HCT116 (cell line): ENCODE data around the gene SCYGR1. TPM values are rescaled to one million over a fixed set of nuclear protein-coding genes. Genes with fewer than 3 reads are reported as not detected.
"Not testable (repeated sequence)": the region's sequence is repeated elsewhere in the genome, so short reads cannot be mapped to it uniquely, and the experiment has no call there.

Experiments
- ATAC-seq: fragments of 200-7000 bp; cut with Tn5 transposase; 2 replicates; pipeline ENCODE4 v1.9.1; 2020; ENCODE audit warnings: mild to moderate bottlenecking, moderate library complexity
- Bru-seq: library from RNA; stranded (reverse); fragments of 400-500 nt; gene quantifications from one replicate; lab custom pipeline; 2021; lab: Mats Ljungman, UMichigan
- BruChase-seq, 2 experiments: library from RNA; stranded (reverse); fragments of 400-500 nt; gene quantifications; one replicate each; lab custom pipeline; 2021; lab: Mats Ljungman, UMichigan
- BruUV-seq: library from RNA; stranded (reverse); fragments of 400-500 nt; replicated peaks from 2 replicates; lab custom pipeline; 2021; lab: Mats Ljungman, UMichigan
- CTCF ChIA-PET: fragments of 300-600 bp; sonication (Branson Sonifier 250); formaldehyde crosslinking; loops from one replicate; lab custom pipeline; 2021; ENCODE audit warnings: antibody characterized with exemption; lab: Charles Lee
- POLR2A ChIA-PET: fragments of 300-600, 350-600 bp; sonication (Branson Sonifier 250); formaldehyde crosslinking; loops from one replicate; lab custom pipeline; 2021; ENCODE audit warnings: antibody characterized with exemption; lab: Charles Lee
- RAD21 ChIA-PET, 2 experiments: fragments of 300-600 bp; sonication (Branson Sonifier 250); formaldehyde crosslinking; loops; one replicate each; lab custom pipeline; 2023; ENCODE audit warnings: low total read pairs in 2 of 2; ENCODE audit not compliant: uncharacterized antibody in 2 of 2, unreplicated experiment in 2 of 2, low non-redundant PET in 1 of 2; lab: Charles Lee
- DNase-seq: peaks from one replicate; pipeline ENCODE4 v3.0.0-alpha.2; 2010; ENCODE audit warnings: low read depth, low spot score
- H2AFZ ChIP-seq: fragments of 200-600 bp; shearing (Covaris generic), sonication (generic); 2 replicates; pipeline ENCODE4 v1.6.1; 2017; ENCODE audit warnings: low read depth, mixed run types, mixed read lengths, antibody characterized with exemption, low read length; ENCODE audit not compliant: poor library complexity, severe bottlenecking
- H3K27ac ChIP-seq: 2 replicates; pipeline ENCODE4 v1.5.1; 2012; ENCODE audit warnings: low read depth, low read length
- H3K27me3 ChIP-seq: fragments of 200-600 bp; sonication (generic); 2 replicates; pipeline ENCODE4 v1.6.1; 2016; ENCODE audit warnings: mixed run types, low read length, mixed read lengths; ENCODE audit not compliant: insufficient read depth
- H3K36me3 ChIP-seq, 2 experiments: fragments of 200-500 bp in 1 of 2; fragments of 200-600 bp in 1 of 2; sonication (Bioruptor generic) in 1 of 2; sonication (generic) in 1 of 2; 2 replicates each; pipeline versions ENCODE4 v1.5.1 to v1.6.1; 2014 to 2016; ENCODE audit warnings: low read length in 2 of 2, inconsistent platforms in 1 of 2, mixed read lengths in 1 of 2, mixed run types in 1 of 2; ENCODE audit not compliant: insufficient read depth in 2 of 2, control insufficient read depth in 1 of 2
- H3K4me1 ChIP-seq, 2 experiments: fragments of 200-600 bp in 1 of 2; sonication (generic) in 1 of 2; 2 replicates each; pipeline versions ENCODE4 v1.5.1 to v1.6.1; 2012 to 2017; ENCODE audit warnings: low read length in 2 of 2, inconsistent platforms in 1 of 2, mild to moderate bottlenecking in 1 of 2, mixed read lengths in 1 of 2, mixed run types in 1 of 2, moderate library complexity in 1 of 2; ENCODE audit not compliant: insufficient read depth in 2 of 2, control insufficient read depth in 1 of 2
- H3K4me2 ChIP-seq: fragments of 200-600 bp; sonication (generic); 2 replicates; pipeline ENCODE4 v1.6.1; 2017; ENCODE audit warnings: mixed run types, low read length, mixed read lengths
- H3K4me3 ChIP-seq, 2 experiments: fragments of 200-600 bp in 1 of 2; sonication (generic) in 1 of 2; replicated peaks in 1 of 2; 2 replicates each; pipeline ENCODE4 v1.5.1; 2011 to 2016; ENCODE audit warnings: low read length in 2 of 2, control low read depth in 1 of 2, low read depth in 1 of 2, mild to moderate bottlenecking in 1 of 2, mixed read lengths in 1 of 2, mixed run types in 1 of 2
- H3K79me2 ChIP-seq: fragments of 200-600 bp; sonication (generic); 2 replicates; pipeline ENCODE4 v1.6.1; 2017; ENCODE audit warnings: mild to moderate bottlenecking, mixed run types, low read length, moderate library complexity, mixed read lengths; ENCODE audit not compliant: insufficient read depth
- H3K9ac ChIP-seq: fragments of 200-600 bp; sonication (generic); 2 replicates; pipeline ENCODE4 v1.6.1; 2016; ENCODE audit warnings: low read length, mixed read lengths
- H3K9me2 ChIP-seq: fragments of 200-600 bp; sonication (generic), shearing (Covaris generic); 2 replicates; pipeline ENCODE4 v1.6.1; 2017; ENCODE audit warnings: mixed run types, mild to moderate bottlenecking, moderate library complexity; ENCODE audit not compliant: insufficient read depth
- H3K9me3 ChIP-seq, 2 experiments: fragments of 200-500 bp in 1 of 2; fragments of 200-600 bp in 1 of 2; sonication (Bioruptor generic) in 1 of 2; sonication (generic) in 1 of 2; 2 replicates each; pipeline ENCODE4 v1.6.1; 2014 to 2017; ENCODE audit warnings: low read length in 2 of 2, mixed read lengths in 2 of 2, inconsistent platforms in 1 of 2, low read depth in 1 of 2, mild to moderate bottlenecking in 1 of 2, mixed run types in 1 of 2, moderate library complexity in 1 of 2; ENCODE audit not compliant: control insufficient read depth in 1 of 2, insufficient read depth in 1 of 2
- H4K20me1 ChIP-seq: fragments of 200-600 bp; sonication (generic), shearing (Covaris generic); 2 replicates; pipeline ENCODE4 v1.6.1; 2017; ENCODE audit warnings: mixed run types, mild to moderate bottlenecking, moderate library complexity; ENCODE audit not compliant: insufficient read depth
- ELF1 ChIP-seq: IDR thresholded peaks from 2 replicates; pipeline ENCODE4 v1.6.1; 2012; ENCODE audit warnings: low read depth, borderline replicate concordance
- EZH2 ChIP-seq: fragments of 200-600 bp; sonication (generic); IDR thresholded peaks from 2 replicates; pipeline ENCODE4 v1.6.1; 2017; ENCODE audit warnings: antibody characterized with exemption, mixed run types
- EZH2phosphoT487 ChIP-seq: fragments of 200-600 bp; IDR thresholded peaks from 2 replicates; pipeline ENCODE4 v1.6.1; 2018; ENCODE audit warnings: antibody characterized with exemption, borderline replicate concordance
- FOSL1 ChIP-seq: IDR thresholded peaks from 2 replicates; pipeline ENCODE4 v1.6.1; 2012; ENCODE audit warnings: low read depth
- POLR2A ChIP-seq: IDR thresholded peaks from 2 replicates; pipeline ENCODE4 v1.7.0; 2011; ENCODE audit warnings: borderline replicate concordance; ENCODE audit not compliant: insufficient read depth, insufficient read length; ENCODE audit errors: extremely low read depth
- POLR2AphosphoS5 ChIP-seq: IDR thresholded peaks from 2 replicates; pipeline ENCODE4 v1.6.1; 2011; ENCODE audit warnings: mild to moderate bottlenecking, low read depth, low read length, moderate library complexity
- SIN3A ChIP-seq: IDR thresholded peaks from 2 replicates; pipeline ENCODE4 v1.6.1; 2012; ENCODE audit warnings: low read depth
- TCF7L2 ChIP-seq: IDR thresholded peaks from 2 replicates; pipeline ENCODE4 v1.7.0; 2011; ENCODE audit warnings: borderline replicate concordance, inconsistent platforms; ENCODE audit not compliant: insufficient read depth, insufficient read length; ENCODE audit errors: extremely low read depth
- YY1 ChIP-seq: IDR thresholded peaks from 2 replicates; pipeline ENCODE4 v1.6.1; 2011; ENCODE audit warnings: low read length, low read depth, moderate library complexity, mild to moderate bottlenecking; ENCODE audit not compliant: insufficient replicate concordance; ENCODE audit errors: extremely low read depth
- ZFX ChIP-seq: fragments of 450-650 bp; IDR thresholded peaks from 2 replicates; pipeline ENCODE4 v1.6.1; 2017
- ZNF274 ChIP-seq: fragments of 200-500 bp; sonication (Bioruptor generic); IDR thresholded peaks from 2 replicates; pipeline ENCODE4 v1.6.1; 2014; ENCODE audit warnings: mild to moderate bottlenecking, low read depth, low read length, inconsistent platforms
- intact Hi-C: fragments of 100-400 bp; cut with micrococcal nuclease; formaldehyde crosslinking; loops from 2 replicates; pipeline ENCODE4 v1.10.0; 2022
- long read RNA-seq: library from polyadenylated mRNA; unstranded; transcript quantifications from one replicate; pipeline ENCODE4 v2.0.0, GENCODE V29; 2021; ENCODE audit not compliant: unreplicated experiment
- polyA plus RNA-seq: library from polyadenylated mRNA; unstranded; fragments of >200 nt; gene quantifications from 2 replicates; pipeline ENCODE4 v1.2.1, GENCODE V29; 2012; ENCODE audit warnings: missing spikeins
- total RNA-seq: library from RNA; stranded (reverse); gene quantifications from one replicate; pipeline ENCODE4 v1.2.1, GENCODE V29; 2021; ENCODE audit not compliant: unreplicated experiment
- TF ChIP-seq, protein P1 (sequence below), 3 experiments: fragments of 200-600 bp in 1 of 3; sonication (generic) in 1 of 3; IDR thresholded peaks in 2 of 3; conservative IDR thresholded peaks in 1 of 3; 2 replicates each; pipeline ENCODE4 v1.5.1; 2012 to 2017; ENCODE audit warnings: low read depth in 2 of 3, low read length in 2 of 3, antibody characterized with exemption in 1 of 3, borderline replicate concordance in 1 of 3, control low read depth in 1 of 3, mild to moderate bottlenecking in 1 of 3, mixed read lengths in 1 of 3, mixed run types in 1 of 3, moderate library complexity in 1 of 3; ENCODE audit not compliant: insufficient read depth in 1 of 3
- TF ChIP-seq, protein P2 (sequence below): IDR thresholded peaks from 2 replicates; pipeline ENCODE4 v1.6.1; 2012
- TF ChIP-seq, protein P3 (sequence below): IDR thresholded peaks from 2 replicates; pipeline ENCODE4 v1.6.1; 2011; ENCODE audit warnings: mild to moderate bottlenecking, low read length, moderate library complexity; ENCODE audit not compliant: insufficient replicate concordance; ENCODE audit errors: extremely low read depth

SCYGR1 gene, protein sequence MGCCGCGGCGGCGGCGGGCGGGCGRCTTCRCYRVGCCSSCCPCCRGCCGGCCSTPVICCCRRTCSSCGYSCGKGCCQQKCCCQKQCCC
- total RNA-seq (not detected), Bru-seq, nascent RNA (not detected), BruChase-seq, experiment 1, labeled RNA remaining after a 6-hour chase (not detected), BruChase-seq, experiment 2, labeled RNA remaining after a 2-hour chase (not detected)
- polyA plus RNA-seq = not detected in 2 replicates
- long read RNA-seq = 0 reads

DNA sequence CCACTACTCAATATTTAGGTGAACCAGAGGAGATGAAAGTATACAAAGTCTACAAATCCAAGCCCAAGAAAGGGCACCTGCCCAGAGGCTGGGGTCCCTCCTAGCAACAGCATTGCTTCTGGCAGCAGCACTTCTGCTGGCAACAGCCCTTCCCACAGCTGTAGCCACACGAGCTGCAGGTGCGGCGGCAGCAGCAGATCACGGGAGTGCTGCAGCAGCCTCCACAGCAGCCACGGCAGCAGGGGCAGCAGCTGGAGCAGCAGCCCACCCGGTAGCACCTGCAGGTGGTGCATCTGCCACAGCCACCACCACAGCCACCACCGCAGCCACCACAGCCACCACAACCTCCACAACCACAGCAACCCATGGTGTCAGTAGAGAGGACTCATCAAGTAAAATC is at the start of gene SCYGR1:
Gene SCYGR1, minus strand, starts transcription at position 367 of the 400 bp plus-strand sequence. Its CDS starts 0 bp downstream, at position 367.
- BruUV-seq, H3K9me2 ChIP-seq, DNase-seq, H2AFZ ChIP-seq, H3K4me3 ChIP-seq, H3K36me3 ChIP-seq, H3K79me2 ChIP-seq, H3K4me2 ChIP-seq, H3K4me1 ChIP-seq, H3K9me3 ChIP-seq, intact Hi-C loops, ATAC-seq, H3K9ac ChIP-seq, POLR2A ChIA-PET, H4K20me1 ChIP-seq, CTCF ChIA-PET, H3K27me3 ChIP-seq, H3K27ac ChIP-seq, RAD21 ChIA-PET: not testable (repeated sequence)

DNA sequence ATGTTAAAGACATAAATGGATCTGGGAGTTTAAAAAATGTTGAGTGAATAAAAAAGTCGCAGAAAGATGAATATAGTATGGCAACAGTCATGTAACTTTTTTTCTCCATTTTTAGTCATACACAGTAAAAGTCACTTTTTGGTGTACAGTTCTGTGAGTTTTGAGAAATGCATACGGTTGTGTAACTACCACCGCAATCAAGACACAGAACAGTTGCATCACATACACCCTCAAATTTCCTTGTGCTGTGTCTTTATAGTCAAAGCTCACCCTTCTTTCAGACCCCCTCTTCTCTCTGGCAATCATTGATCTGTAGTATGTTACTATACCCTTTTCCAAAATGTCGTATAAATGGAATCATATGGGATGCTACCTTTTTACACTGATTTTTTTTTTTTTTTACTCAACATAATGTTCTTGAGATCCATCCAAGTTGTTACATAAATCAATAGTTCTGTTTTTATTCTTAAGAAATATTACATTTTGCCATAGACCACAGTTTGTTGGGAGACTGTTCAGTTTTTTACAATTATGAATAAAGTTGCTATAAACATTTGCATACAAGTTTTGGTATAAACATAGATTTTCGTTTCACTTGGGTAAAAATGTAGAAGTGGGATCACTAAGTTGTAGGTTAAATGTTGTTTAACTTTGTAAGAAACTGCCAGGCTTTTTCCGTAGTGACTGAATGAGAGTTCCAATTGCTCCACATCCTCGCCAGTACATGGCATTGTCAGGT is 48.9 kb upstream of the SCYGR1 start:
- Histone ChIP-seq H3K4me1 (no peaks in the 10 kb centered on the region), H3K4me3 (no peak overlapping the region), H3K9me3 (peaks cover 0 to 12% of the 10 kb centered on the region in 2 experiments; a peak in 1 of 4 replicates), H3K4me2 (no peak overlapping the region), H3K27me3 (no peaks in the 10 kb centered on the region), H3K79me2 (no peaks in the 10 kb centered on the region), H3K9ac (no peak overlapping the region), H2AFZ (no peak overlapping the region), H3K9me2 (no peaks in the 10 kb centered on the region), H4K20me1 (no peaks in the 10 kb centered on the region), H3K27ac (no peak overlapping the region), H3K36me3 (0 out of 4 replicates have a peak, but pooled peaks cover 0 to 3% of the 10 kb centered on the region in 2 experiments)
- ATAC-seq (no peak), DNase-seq (no peak)
- RAD21 ChIA-PET = no interaction called here
- intact Hi-C loops = no loop called here
- no TSS peak for BruUV-seq
- CTCF ChIA-PET = no interaction called here
- POLR2A ChIA-PET = no interaction called here
- TF ChIP-seq EZH2phosphoT487 = no peak
- TF ChIP-seq POLR2AphosphoS5 = no peak
- TF ChIP-seq, protein P1, sequence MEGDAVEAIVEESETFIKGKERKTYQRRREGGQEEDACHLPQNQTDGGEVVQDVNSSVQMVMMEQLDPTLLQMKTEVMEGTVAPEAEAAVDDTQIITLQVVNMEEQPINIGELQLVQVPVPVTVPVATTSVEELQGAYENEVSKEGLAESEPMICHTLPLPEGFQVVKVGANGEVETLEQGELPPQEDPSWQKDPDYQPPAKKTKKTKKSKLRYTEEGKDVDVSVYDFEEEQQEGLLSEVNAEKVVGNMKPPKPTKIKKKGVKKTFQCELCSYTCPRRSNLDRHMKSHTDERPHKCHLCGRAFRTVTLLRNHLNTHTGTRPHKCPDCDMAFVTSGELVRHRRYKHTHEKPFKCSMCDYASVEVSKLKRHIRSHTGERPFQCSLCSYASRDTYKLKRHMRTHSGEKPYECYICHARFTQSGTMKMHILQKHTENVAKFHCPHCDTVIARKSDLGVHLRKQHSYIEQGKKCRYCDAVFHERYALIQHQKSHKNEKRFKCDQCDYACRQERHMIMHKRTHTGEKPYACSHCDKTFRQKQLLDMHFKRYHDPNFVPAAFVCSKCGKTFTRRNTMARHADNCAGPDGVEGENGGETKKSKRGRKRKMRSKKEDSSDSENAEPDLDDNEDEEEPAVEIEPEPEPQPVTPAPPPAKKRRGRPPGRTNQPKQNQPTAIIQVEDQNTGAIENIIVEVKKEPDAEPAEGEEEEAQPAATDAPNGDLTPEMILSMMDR (IDR thresholded peaks at IDR 0.05 in 2 of 3, conservative IDR thresholded peaks at IDR 0.05 in 1 of 3; ENCODE audit: borderline replicate concordance in 1 of 3, insufficient read depth in 1 of 3, low read depth in 2 of 3, low read length in 2 of 3) = no peak
- no peak for TF ChIP-seq EZH2
- TF ChIP-seq, protein P2, sequence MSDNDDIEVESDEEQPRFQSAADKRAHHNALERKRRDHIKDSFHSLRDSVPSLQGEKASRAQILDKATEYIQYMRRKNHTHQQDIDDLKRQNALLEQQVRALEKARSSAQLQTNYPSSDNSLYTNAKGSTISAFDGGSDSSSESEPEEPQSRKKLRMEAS = no peak
- no peak for TF ChIP-seq ZNF274
- TF ChIP-seq, protein P3, sequence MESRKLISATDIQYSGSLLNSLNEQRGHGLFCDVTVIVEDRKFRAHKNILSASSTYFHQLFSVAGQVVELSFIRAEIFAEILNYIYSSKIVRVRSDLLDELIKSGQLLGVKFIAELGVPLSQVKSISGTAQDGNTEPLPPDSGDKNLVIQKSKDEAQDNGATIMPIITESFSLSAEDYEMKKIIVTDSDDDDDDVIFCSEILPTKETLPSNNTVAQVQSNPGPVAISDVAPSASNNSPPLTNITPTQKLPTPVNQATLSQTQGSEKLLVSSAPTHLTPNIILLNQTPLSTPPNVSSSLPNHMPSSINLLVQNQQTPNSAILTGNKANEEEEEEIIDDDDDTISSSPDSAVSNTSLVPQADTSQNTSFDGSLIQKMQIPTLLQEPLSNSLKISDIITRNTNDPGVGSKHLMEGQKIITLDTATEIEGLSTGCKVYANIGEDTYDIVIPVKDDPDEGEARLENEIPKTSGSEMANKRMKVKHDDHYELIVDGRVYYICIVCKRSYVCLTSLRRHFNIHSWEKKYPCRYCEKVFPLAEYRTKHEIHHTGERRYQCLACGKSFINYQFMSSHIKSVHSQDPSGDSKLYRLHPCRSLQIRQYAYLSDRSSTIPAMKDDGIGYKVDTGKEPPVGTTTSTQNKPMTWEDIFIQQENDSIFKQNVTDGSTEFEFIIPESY = no peak
- TF ChIP-seq TCF7L2 = no peak
- no peak for TF ChIP-seq SIN3A
- TF ChIP-seq POLR2A = no peak
- no peak for TF ChIP-seq YY1
- no peak for TF ChIP-seq ELF1
- no peak for TF ChIP-seq FOSL1
- no peak for TF ChIP-seq ZFX
